Measurements from ENCODE around the gene MAP2K3.
"Not testable (repeated sequence)": the region's sequence is repeated elsewhere in the genome, so short reads cannot be mapped to it uniquely, and the experiment has no call there.

DNA sequence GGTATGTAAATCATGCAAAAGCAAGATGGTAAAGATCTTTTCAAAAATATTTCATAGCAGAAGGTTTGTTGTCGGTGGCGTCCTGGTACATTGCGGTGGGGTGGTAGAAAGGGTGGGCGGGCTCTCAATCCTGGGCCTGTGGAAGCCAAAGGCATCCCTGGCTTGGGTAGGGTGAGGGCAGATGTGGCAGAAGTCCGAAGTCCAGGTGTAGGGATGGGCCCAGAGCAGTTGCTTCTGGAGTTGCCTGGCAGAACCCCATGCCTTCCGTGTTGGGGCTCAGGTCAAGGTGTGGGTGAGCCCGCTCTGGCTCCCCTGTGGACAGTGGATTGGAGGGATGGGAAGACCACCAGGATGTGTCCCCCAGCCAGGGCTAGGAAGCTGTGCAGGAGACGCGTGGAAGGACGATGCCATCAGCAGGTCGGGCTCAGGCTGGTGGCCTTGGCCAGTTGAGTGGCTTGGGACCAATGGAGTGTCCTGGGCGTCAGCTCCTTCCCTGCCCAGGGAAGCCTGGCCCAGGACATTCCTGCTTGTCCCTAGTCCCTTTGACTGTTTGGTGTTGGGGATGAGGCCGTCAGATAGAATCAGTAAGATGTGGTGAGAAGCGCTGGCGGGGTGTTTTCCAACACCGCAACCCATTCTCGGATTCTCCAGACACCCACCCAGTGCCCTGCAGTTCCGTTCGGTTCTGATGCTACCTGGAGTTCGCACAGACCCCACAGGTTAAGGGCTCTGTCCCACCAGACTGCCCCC is 21.1 kb downstream of the MAP2K3 start:
- TF ChIP-seq, protein P1, sequence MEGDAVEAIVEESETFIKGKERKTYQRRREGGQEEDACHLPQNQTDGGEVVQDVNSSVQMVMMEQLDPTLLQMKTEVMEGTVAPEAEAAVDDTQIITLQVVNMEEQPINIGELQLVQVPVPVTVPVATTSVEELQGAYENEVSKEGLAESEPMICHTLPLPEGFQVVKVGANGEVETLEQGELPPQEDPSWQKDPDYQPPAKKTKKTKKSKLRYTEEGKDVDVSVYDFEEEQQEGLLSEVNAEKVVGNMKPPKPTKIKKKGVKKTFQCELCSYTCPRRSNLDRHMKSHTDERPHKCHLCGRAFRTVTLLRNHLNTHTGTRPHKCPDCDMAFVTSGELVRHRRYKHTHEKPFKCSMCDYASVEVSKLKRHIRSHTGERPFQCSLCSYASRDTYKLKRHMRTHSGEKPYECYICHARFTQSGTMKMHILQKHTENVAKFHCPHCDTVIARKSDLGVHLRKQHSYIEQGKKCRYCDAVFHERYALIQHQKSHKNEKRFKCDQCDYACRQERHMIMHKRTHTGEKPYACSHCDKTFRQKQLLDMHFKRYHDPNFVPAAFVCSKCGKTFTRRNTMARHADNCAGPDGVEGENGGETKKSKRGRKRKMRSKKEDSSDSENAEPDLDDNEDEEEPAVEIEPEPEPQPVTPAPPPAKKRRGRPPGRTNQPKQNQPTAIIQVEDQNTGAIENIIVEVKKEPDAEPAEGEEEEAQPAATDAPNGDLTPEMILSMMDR (IDR thresholded peaks at IDR 0.05) = not testable (repeated sequence)
- not testable (repeated sequence) for TF ChIP-seq POLR2A (IDR thresholded peaks at IDR 0.05)
